ENCODE measurements around the gene DCTN4.

- TF ChIP-seq POLR2AphosphoS5 (IDR thresholded peaks at IDR 0.05; ENCODE audit: low read depth) (no peak), EZH2 (IDR thresholded peaks at IDR 0.05; ENCODE audit: low read depth, unreplicated experiment) (no peak), CTCF (conservative IDR thresholded peaks at IDR 0.05; ENCODE audit: low read depth in 2 of 2) (no peak), JUNB (IDR thresholded peaks at IDR 0.05; ENCODE audit: unreplicated experiment) (no peak), CREB1 (CRISPR knock-in tag; IDR thresholded peaks at IDR 0.05; ENCODE audit: low read depth) (no peak), EZH2phosphoT487 (IDR thresholded peaks at IDR 0.05; ENCODE audit: unreplicated experiment) (no peak), REST (IDR thresholded peaks at IDR 0.05; ENCODE audit: unreplicated experiment) (no peak), ZNF331 (CRISPR knock-in tag; IDR thresholded peaks at IDR 0.05; ENCODE audit: low read depth) (no peak)
Measured at GRCh38 chr5:150764530-150764929, 5.7 kb upstream of the DCTN4 start.
